Lung (tissue), 12 donors: Measurements from ENCODE around the gene CDK11B. TPM values are rescaled to one million over a fixed set of nuclear protein-coding genes. Genes with fewer than 3 reads are reported as not detected.
A peak's percentile ranks its signal among the peaks of the same experiment; 100 is the strongest.

Experiments used
- ATAC-seq: fragments of 200-7000 bp; cut with Tn5 transposase; one replicate; pipeline ENCODE4 v1.9.1; 2020; ENCODE audit warnings: moderate number of reproducible peaks; ENCODE audit not compliant: insufficient read depth, low FRiP score
- DNase-seq, 3 donors: peaks; one replicate each; pipeline ENCODE4 v3.0.0-alpha.2; 2013 to 2017
- H3K27ac ChIP-seq, 2 donors: one replicate each; pipeline ENCODE4 v1.5.1; 2013; ENCODE audit warnings: mild to moderate bottlenecking in 2 of 2, moderate library complexity in 2 of 2, control low read depth in 1 of 2, inconsistent platforms in 1 of 2, low read depth in 1 of 2, low read length in 1 of 2
- H3K27me3 ChIP-seq, 3 donors: one replicate each; pipeline ENCODE4 v1.5.1; 2013; ENCODE audit warnings: low read length in 2 of 3; ENCODE audit not compliant: control insufficient read depth in 3 of 3, insufficient read depth in 3 of 3
- H3K36me3 ChIP-seq, 4 donors: one replicate each; pipeline ENCODE4 v1.5.1; 2013; ENCODE audit warnings: low read length in 4 of 4, mild to moderate bottlenecking in 1 of 4, moderate library complexity in 1 of 4; ENCODE audit not compliant: control insufficient read depth in 4 of 4, insufficient read depth in 4 of 4
- H3K4me1 ChIP-seq, 5 donors: one replicate each; pipeline ENCODE4 v1.5.1; 2013; ENCODE audit warnings: low read length in 5 of 5, mild to moderate bottlenecking in 2 of 5, moderate library complexity in 1 of 5; ENCODE audit not compliant: control insufficient read depth in 5 of 5, insufficient read depth in 5 of 5
- H3K4me3 ChIP-seq: one replicate; pipeline ENCODE4 v1.5.1; 2013; ENCODE audit warnings: mild to moderate bottlenecking, control low read depth, moderate library complexity
- H3K9ac ChIP-seq, 2 donors: one replicate each; pipeline ENCODE4 v1.5.1; 2013; ENCODE audit warnings: low read length in 2 of 2, control low read depth in 1 of 2; ENCODE audit not compliant: insufficient read depth in 1 of 2
- H3K9me3 ChIP-seq, 4 donors: one replicate each; pipeline ENCODE4 v1.5.1; 2013; ENCODE audit warnings: low read length in 3 of 4, mild to moderate bottlenecking in 1 of 4, moderate library complexity in 1 of 4; ENCODE audit not compliant: control insufficient read depth in 4 of 4, insufficient read depth in 3 of 4
- WGBS, 2 donors: extraction: QIAGEN DNeasy Blood & Tissue Kit; methylation state at CpG; one replicate each; pipeline ENCODE4 v1.1.7; 2013; 5-methylcytosine and 5-hydroxymethylcytosine counted together
- polyA plus RNA-seq, 2 donors: library from polyadenylated mRNA; stranded (reverse); fragments of 200-250 nt; gene quantifications; one replicate each; pipeline ENCODE4 v1.2.1, GENCODE V29; 2013
- total RNA-seq, 2 donors: library from RNA; depleted of rRNA in 1 of 2; stranded (reverse); fragments of >200 nt in 1 of 2; gene quantifications; one replicate each; pipeline ENCODE4 v1.2.1, GENCODE V29; 2014 to 2021
- TF ChIP-seq, protein P1 (sequence below): IDR thresholded peaks from 2 replicates; pipeline ENCODE4 v1.5.1; 2012; ENCODE audit warnings: mild to moderate bottlenecking; ENCODE audit errors: control extremely low read depth, extremely low read depth
- donor health status: control.
- donor health status: control.
- donor health status: Bipolar disorder and iron deficiency.
- donor health status: healthy.
- donor health status: DM: yes; HTN: yes; CAD: no.

Gene CDK11B
- total and polyA plus RNA-seq, 4 donors = 15.7 to 39.6 (median 24.2) TPM

DNA sequence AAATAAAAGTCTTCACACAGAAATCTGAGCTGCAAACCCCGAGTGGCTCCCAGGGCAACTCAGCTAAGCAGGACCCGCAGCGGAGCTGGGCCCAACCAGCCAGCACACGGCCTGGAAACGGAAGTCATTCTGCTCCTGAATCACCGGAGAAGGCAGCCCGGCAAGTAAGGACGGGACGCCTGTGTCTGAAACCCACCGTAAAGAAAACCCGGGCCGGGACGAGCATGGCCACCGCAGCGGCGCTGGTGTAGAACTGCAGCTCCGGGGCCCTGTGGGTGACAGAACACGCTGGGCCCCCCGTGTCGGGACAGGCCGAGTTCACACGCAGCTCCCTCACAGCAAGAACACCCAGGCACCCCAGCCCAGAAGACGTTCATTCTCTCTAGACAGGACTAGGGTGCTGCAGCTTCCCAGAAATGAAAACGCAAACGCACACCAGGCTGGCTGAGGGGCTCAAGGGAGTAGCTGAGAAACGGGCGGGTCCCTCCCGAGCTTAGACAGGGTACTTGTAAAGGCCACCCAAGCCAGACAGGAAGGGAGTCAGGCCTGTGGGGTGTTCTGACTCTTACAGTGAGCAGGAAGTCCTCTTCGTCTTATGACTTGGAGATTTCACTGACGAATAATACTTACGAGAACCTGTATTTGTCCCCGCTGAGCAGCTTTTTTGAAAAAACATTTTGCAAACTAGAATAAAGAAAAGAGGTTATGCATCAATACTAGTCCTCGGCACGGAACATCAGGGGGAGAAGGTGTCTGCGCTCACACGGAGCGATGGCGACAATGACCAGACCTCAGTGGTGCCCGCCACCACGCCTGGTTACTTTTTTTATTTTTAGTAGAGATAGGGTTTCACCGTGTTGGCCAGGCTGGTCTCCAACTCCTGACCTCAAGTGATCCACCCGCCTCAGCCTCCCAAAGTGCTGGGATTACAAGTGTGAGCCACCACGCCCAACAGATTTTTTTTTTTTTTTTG lies 10.9 kb upstream of the CDK11B start:
- peaks cover 3 to 42% (median 19%) of the 10 kb centered on the region in 4 donors for H3K36me3 ChIP-seq
- no peaks in the 10 kb centered on the region for H3K4me1 ChIP-seq
- no peaks in the 10 kb centered on the region for H3K9me3 ChIP-seq
- peak overlapping the region in 1 of 2 donors; percentile 66 for H3K27ac ChIP-seq
- WGBS, 2 donors = 94 to 95% methylated on average over 43 of the region's 43 CpGs
- no peak overlapping the region for H3K4me3 ChIP-seq
- TF ChIP-seq, protein P1, sequence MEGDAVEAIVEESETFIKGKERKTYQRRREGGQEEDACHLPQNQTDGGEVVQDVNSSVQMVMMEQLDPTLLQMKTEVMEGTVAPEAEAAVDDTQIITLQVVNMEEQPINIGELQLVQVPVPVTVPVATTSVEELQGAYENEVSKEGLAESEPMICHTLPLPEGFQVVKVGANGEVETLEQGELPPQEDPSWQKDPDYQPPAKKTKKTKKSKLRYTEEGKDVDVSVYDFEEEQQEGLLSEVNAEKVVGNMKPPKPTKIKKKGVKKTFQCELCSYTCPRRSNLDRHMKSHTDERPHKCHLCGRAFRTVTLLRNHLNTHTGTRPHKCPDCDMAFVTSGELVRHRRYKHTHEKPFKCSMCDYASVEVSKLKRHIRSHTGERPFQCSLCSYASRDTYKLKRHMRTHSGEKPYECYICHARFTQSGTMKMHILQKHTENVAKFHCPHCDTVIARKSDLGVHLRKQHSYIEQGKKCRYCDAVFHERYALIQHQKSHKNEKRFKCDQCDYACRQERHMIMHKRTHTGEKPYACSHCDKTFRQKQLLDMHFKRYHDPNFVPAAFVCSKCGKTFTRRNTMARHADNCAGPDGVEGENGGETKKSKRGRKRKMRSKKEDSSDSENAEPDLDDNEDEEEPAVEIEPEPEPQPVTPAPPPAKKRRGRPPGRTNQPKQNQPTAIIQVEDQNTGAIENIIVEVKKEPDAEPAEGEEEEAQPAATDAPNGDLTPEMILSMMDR = no peak
- no peak for DNase-seq
- no peak for ATAC-seq
- H3K27me3 ChIP-seq = no peaks in the 10 kb centered on the region
- H3K9ac ChIP-seq = no peak overlapping the region

- no peak for DNase-seq
- no peak overlapping the region for H3K4me3 ChIP-seq
- WGBS, 2 donors = 97% methylated on average over 15 of the region's 15 CpGs
- no peak overlapping the region for H3K9ac ChIP-seq
- TF ChIP-seq, protein P1 = no peak
- no peaks in the 10 kb centered on the region for H3K9me3 ChIP-seq
- H3K36me3 ChIP-seq = peaks cover 3 to 33% (median 17%) of the 10 kb centered on the region in 4 donors
- no peak overlapping the region for H3K27ac ChIP-seq
- ATAC-seq = no peak
- H3K27me3 ChIP-seq = no peaks in the 10 kb centered on the region
- H3K4me1 ChIP-seq = no peaks in the 10 kb centered on the region
Observed at GRCh38 chr1:1666526-1666925, 7.7 kb upstream of the CDK11B start.

- WGBS, 2 donors = 84 to 90% methylated on average over 25 of the region's 25 CpGs
- H3K9me3 ChIP-seq = no peaks in the 10 kb centered on the region
- H3K4me3 ChIP-seq = no peak overlapping the region
- H3K27ac ChIP-seq = no peak overlapping the region
- H3K9ac ChIP-seq = no peak overlapping the region
- DNase-seq (peak in 1 of 3 donors; percentile 29), ATAC-seq (peak; percentile 37)
- H3K27me3 ChIP-seq = no peaks in the 10 kb centered on the region
- TF ChIP-seq, protein P1 = no peak
- no peaks in the 10 kb centered on the region for H3K4me1 ChIP-seq
- peaks cover 3 to 27% (median 11%) of the 10 kb centered on the region in 4 donors for H3K36me3 ChIP-seq
Observed at GRCh38 chr1:1665815-1666251, 7.0 kb upstream of the CDK11B start.
